Stimulated activated naive CD8-positive, alpha-beta T cell treated with anti-CD3 and anti-CD28 coated beads, Interleukin-15, amount 100 ng/mL, for 72 hours (primary cell): Measurements from ENCODE around the gene MYO7A.

Experiments
- ATAC-seq: fragments of 150-1000 bp; cut with Tn5 transposase; 2 replicates; pipeline ENCODE4 v1.10.0; 2021; ENCODE audit warnings: mild to moderate bottlenecking, moderate library complexity
- DNase-seq, 2 donors: peaks; one replicate each; pipeline ENCODE4 v3.0.0; 2021 to 2022
- H3K27ac Mint-ChIP-seq, 2 donors: one replicate each; pipeline ENCODE4 v1.8.0; 2022; ENCODE audit warnings: mild to moderate bottlenecking in 2 of 2, mixed read lengths in 2 of 2, moderate library complexity in 2 of 2
- H3K27me3 Mint-ChIP-seq: one replicate; pipeline ENCODE4 v1.8.0; 2022; ENCODE audit warnings: mixed read lengths
- H3K4me1 Mint-ChIP-seq: one replicate; pipeline ENCODE4 v1.8.0; 2022; ENCODE audit warnings: mild to moderate bottlenecking, mixed read lengths
- H3K4me3 Mint-ChIP-seq, 2 donors: one replicate each; pipeline ENCODE4 v1.8.0; 2022; ENCODE audit warnings: mild to moderate bottlenecking in 2 of 2, mixed read lengths in 2 of 2, moderate library complexity in 1 of 2
- H3K9me3 Mint-ChIP-seq, 2 donors: one replicate each; pipeline ENCODE4 v1.8.0; 2022; ENCODE audit warnings: mixed read lengths in 2 of 2

Gene MYO7A

GRCh38 chr11:77215106-77215505 lies 87.1 kb downstream of the MYO7A start:
- DNase-seq (no peak), ATAC-seq (no peak)
- Mint-ChIP-seq H3K4me1 (no peaks in the 10 kb centered on the region), H3K4me3 (no peak overlapping the region), H3K27me3 (peaks cover 6% of the 10 kb centered on the region), H3K27ac (no peak overlapping the region), H3K9me3 (no peaks in the 10 kb centered on the region)

- no peak for ATAC-seq
- H3K9me3 Mint-ChIP-seq, result no peaks in the 10 kb centered on the region
These were observed 89.1 kb downstream of the MYO7A start for GRCh38 chr11:77217156-77217555.

DNA sequence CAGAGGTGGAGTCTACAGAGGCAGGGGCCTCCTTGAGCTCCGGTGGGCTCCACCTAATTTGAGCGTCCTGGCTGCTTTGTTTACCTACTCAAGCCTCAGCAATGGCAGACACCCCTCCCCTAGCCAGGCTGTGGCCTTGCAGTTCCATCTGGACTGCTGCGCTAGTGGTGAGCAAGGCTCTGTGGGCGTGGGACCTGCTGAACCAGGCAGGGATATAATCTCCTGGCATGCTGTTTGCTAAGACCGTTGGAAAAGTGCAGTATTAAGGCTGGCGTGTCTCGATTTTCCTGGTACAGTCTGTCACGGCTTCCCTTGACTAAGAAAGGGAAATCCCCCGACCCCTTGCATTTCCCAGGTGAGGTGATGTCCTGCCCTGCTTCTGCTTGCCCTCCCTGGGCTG lies 95.8 kb downstream of the MYO7A start:
- ATAC-seq (no peak), DNase-seq (no peak)
- Mint-ChIP-seq H3K27me3 (peaks cover 28% of the 10 kb centered on the region), H3K4me1 (no peaks in the 10 kb centered on the region), H3K9me3 (no peaks in the 10 kb centered on the region), H3K4me3 (no peak overlapping the region), H3K27ac (no peak overlapping the region)

More at GRCh38 chr11:77217156-77217555, 89.1 kb downstream of the MYO7A start:
- no peaks in the 10 kb centered on the region for H3K4me1 Mint-ChIP-seq
- H3K27ac Mint-ChIP-seq, result no peak overlapping the region
- H3K4me3 Mint-ChIP-seq, result no peak overlapping the region
- no peak for DNase-seq
- peaks cover 22% of the 10 kb centered on the region for H3K27me3 Mint-ChIP-seq

GRCh38 chr11:77230878-77231605 lies 103.0 kb downstream of the MYO7A start:
- H3K27ac Mint-ChIP-seq, result no peak overlapping the region
- no peaks in the 10 kb centered on the region for H3K4me1 Mint-ChIP-seq

DNA sequence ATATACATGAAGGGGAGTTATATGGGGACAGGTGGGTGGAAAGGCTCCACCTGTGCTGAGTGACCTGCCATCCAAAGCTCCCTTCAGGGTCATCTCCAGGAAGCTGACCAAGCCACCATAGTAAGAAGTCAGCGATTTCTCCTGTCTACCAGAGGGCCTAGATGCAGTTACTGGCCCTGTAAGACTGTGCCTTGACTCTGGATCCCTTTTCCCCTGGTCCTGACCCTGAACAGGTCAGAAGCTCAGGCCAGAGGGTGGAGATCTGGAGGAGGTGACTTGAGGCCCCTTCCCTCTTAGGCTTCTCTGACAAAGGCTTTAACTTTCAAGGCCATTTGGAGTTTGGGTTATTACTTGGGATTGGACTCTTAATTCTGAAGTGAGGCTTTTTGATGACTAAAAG lies 103.8 kb downstream of the MYO7A start:
- DNase-seq (no peak), ATAC-seq (no peak)
- H3K27ac Mint-ChIP-seq, result peak overlapping the region in 1 of 2 donors; percentile 79
- no peaks in the 10 kb centered on the region for H3K9me3 Mint-ChIP-seq
- no peak overlapping the region for H3K4me3 Mint-ChIP-seq
- H3K27me3 Mint-ChIP-seq, result peaks cover 5% of the 10 kb centered on the region
- no peaks in the 10 kb centered on the region for H3K4me1 Mint-ChIP-seq

More at GRCh38 chr11:77230878-77231605, 103.0 kb downstream of the MYO7A start:
- H3K4me3 Mint-ChIP-seq, result no peak overlapping the region
- ATAC-seq (no peak), DNase-seq (no peak)
- H3K27me3 Mint-ChIP-seq, result peaks cover 5% of the 10 kb centered on the region
- H3K9me3 Mint-ChIP-seq, result no peaks in the 10 kb centered on the region

DNA sequence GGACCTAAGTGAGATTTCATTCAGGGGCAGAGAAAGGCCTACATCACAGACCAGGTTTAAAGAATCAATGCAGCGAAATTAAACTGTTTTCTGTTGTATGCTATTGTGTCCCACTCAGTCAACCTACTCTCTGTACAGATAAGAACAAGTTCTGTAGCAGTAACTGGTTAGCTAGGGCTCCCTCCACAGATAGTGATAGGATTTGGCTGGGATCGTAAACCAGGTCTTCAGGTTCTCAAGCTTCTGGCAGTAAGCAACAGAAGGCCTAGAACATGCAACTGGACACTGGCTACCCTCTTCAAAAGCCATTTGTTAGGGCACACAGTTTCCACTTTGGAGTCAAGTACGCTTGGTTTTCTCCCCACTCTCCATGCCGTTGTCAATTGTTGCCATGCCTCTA lies 104.2 kb downstream of the MYO7A start:
- H3K9me3 Mint-ChIP-seq, result no peaks in the 10 kb centered on the region
- no peak overlapping the region for H3K4me3 Mint-ChIP-seq
- no peak for DNase-seq
- H3K27ac Mint-ChIP-seq, result peak overlapping the region in 1 of 2 donors; percentile 79
- H3K4me1 Mint-ChIP-seq, result no peaks in the 10 kb centered on the region
- no peak for ATAC-seq
- peaks cover 5% of the 10 kb centered on the region for H3K27me3 Mint-ChIP-seq

DNA sequence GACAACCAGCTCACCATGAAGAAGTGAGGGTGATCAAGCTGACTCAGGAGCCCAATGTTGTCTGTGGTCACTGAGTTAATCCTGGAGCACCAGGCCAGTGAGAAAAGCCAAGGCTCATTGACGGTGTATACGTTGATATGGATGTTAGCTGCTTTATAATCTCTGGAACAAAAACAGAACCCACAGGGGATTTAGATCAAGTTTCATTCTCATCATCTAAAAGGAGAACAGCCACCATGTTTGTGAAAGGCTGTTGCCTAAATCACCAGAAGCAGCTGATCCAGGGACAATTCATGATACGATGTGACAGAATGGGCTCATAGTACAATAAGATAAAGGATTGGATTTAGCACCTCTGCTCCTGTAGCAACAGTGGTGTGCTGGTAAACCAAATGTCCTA lies 105.0 kb downstream of the MYO7A start:
- no peak overlapping the region for H3K27ac Mint-ChIP-seq
- peaks cover 5% of the 10 kb centered on the region for H3K27me3 Mint-ChIP-seq
- DNase-seq (no peak), ATAC-seq (no peak)
- no peak overlapping the region for H3K4me3 Mint-ChIP-seq
- H3K4me1 Mint-ChIP-seq, result no peaks in the 10 kb centered on the region
- H3K9me3 Mint-ChIP-seq, result no peaks in the 10 kb centered on the region

DNA sequence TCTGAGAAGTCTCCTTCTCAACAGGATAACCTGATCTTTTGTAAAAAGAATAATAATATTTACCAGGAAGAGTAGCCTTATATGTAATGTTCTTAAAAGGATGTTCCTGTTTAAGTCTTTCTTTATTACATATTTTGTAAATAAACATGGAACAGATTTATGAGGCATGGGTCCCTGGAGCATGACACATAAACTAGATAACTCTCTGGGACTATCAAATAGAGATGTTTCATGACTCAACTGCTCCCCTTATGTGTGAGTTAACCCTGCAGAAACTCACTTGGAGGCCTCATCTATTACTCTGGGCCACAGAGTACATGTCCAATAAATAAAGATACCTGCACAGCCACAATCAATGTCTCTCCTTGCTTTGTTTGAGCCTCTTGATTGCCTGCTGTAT lies 108.9 kb downstream of the MYO7A start:
- Mint-ChIP-seq H3K27ac (no peak overlapping the region), H3K9me3 (no peaks in the 10 kb centered on the region), H3K27me3 (peaks cover 5% of the 10 kb centered on the region), H3K4me3 (no peak overlapping the region), H3K4me1 (no peaks in the 10 kb centered on the region)
- ATAC-seq (no peak), DNase-seq (no peak)

DNA sequence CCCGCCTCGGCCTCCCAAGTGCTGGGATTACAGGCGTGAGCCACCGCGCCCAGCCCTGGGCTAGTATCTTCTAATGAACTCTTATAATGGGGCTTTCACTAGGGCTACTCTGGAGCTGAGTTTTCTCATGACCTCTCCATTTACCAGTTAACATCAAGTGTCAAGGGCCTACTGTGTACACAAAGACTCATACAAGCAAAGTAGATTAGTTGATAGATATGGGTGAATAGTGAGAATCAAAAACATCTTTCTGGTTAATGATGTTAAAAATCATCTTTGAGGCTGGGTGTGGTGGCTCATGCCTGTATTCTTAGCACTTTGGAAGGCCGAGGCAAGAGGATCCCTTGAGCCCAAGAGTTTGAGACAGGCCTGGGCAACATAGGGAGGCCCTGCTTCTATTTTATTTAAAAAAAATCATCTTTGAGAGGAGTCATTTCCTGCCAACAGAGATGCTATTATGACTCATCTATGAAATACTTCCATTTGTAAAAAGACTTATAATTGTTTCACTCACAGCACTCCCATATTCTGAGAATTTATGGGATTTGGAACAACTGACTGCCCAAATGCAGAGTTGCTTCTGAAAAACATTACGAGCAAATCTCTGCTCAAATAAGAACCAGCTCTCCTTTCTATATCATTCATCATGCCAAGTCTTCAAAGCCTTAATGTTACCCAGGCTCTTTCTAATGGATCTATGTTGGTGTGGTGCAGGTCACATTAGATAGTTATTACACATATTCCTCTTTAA lies 116.4 kb downstream of the MYO7A start:
- ATAC-seq, result no peak
- Mint-ChIP-seq H3K9me3 (no peaks in the 10 kb centered on the region), H3K4me3 (no peak overlapping the region), H3K27me3 (no peaks in the 10 kb centered on the region), H3K4me1 (peaks cover 10% of the 10 kb centered on the region), H3K27ac (peak overlapping the region; percentile 54 to 69)
- no peak for DNase-seq

DNA sequence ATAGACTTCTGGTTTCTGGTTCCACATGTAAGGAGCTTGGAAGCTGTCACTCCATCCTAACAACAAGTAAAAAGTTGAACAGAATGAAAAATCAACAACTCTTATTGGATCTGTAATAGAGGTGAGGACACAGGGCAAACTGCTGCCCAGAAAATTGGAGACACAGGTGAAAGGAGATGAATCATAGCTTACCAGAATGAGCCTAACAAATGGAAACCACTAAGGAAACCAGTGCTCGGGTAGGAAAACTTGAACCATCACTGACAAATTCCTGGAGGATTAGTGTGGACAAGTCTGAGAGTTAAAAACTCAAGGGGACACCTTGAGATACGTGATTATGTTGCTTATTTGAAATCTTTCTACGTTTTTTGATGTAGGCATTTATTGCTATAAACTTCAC lies 121.4 kb downstream of the MYO7A start:
- Mint-ChIP-seq H3K27me3 (no peaks in the 10 kb centered on the region), H3K27ac (no peak overlapping the region), H3K9me3 (peaks cover 21 to 24% of the 10 kb centered on the region in 2 donors), H3K4me3 (no peak overlapping the region), H3K4me1 (peaks cover 19% of the 10 kb centered on the region)
- DNase-seq (no peak), ATAC-seq (no peak)

- H3K9me3 Mint-ChIP-seq, result peaks cover 21 to 24% of the 10 kb centered on the region in 2 donors
- ATAC-seq, result peak; percentile 87
These were observed 123.0 kb downstream of the MYO7A start for GRCh38 chr11:77250881-77251640.

DNA sequence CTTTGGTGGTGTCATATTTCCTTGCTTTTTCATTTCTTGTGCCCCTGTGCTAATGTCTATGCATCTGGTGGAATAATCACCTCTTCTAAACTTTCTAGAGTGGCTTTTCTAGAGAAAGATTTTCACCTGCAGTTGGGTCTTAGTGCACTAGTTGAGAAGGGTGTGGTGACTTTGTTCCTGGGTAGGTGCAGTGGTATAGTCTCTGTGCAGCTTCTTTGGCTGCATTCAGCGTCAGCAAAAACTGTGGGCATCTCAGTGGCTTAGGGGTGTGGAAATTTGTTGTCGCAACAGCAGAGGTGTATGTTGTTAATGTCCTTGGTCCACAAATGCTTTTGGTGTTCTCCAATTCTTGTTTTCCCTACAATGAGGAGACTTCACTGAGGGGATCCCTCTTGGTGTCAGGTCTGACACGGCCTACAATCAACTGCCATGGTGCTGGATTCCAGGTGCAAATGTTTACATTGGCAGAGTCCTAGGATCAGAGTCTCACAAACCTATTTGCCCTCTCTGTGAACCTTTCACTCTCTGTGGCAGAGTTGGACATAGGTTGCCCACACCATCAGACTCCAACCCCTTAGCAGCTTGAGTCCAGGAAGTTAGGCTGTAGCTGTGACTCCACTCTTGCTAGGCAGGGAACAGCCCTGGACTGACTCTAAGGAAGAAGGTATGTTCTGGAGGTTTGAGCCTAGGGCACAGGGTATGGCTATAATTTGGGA lies 124.7 kb downstream of the MYO7A start:
- no peak overlapping the region for H3K4me3 Mint-ChIP-seq
- peaks cover 13% of the 10 kb centered on the region for H3K4me1 Mint-ChIP-seq
- peaks cover 21 to 24% of the 10 kb centered on the region in 2 donors for H3K9me3 Mint-ChIP-seq
- no peak for ATAC-seq
- H3K27ac Mint-ChIP-seq, result no peak overlapping the region
- H3K27me3 Mint-ChIP-seq, result peaks cover 5% of the 10 kb centered on the region
- no peak for DNase-seq

More at GRCh38 chr11:77250881-77251640, 123.0 kb downstream of the MYO7A start:
- Mint-ChIP-seq H3K27ac (no peak overlapping the region), H3K27me3 (peaks cover 5% of the 10 kb centered on the region), H3K4me3 (no peak overlapping the region), H3K4me1 (peaks cover 13% of the 10 kb centered on the region)
- DNase-seq, result no peak

DNA sequence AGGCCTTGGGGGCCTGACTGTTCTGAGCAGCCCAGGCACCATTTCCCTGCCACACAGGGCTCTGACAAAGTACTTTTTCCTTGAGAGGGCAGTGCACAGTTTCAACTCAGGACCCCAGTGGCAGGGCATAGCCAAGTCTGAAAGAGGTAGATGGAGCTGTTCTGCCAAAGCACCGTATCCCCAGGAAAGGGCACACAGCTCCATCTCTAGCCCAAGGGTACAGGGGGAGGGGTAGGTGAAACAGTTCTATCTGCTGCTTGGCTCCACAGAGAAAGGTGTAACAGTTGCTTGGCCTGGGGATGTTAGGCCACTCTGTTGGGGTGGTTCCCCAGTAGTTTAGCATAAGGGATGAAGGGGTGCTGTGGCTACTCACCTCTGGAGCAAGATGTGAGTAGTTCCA lies 125.6 kb downstream of the MYO7A start:
- H3K9me3 Mint-ChIP-seq, result peaks cover 21 to 24% of the 10 kb centered on the region in 2 donors
- ATAC-seq, result no peak
- peaks cover 13% of the 10 kb centered on the region for H3K4me1 Mint-ChIP-seq
- H3K27ac Mint-ChIP-seq, result no peak overlapping the region
- peaks cover 5% of the 10 kb centered on the region for H3K27me3 Mint-ChIP-seq
- no peak overlapping the region for H3K4me3 Mint-ChIP-seq
- DNase-seq, result no peak

DNA sequence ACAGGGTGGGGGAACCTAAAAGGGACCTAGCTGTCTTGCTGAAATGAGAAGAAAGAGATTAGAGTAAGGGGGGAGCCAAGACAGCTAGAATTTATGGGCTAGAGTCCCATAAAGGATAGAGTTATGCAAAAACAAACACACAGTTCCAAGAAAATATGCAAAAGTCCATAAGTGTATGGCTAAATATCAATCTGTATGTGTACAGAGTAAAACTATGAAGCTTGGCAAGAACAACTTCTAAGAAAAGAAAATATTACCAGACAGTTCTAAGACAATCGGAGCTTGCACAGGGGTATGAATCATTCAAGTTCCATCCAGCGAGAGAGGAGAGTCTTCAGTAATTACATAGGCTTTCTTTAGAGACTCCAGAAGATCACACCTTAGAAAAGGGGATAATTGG lies 131.6 kb downstream of the MYO7A start:
- H3K27me3 Mint-ChIP-seq, result peaks cover 26% of the 10 kb centered on the region
- ATAC-seq (no peak), DNase-seq (no peak)
- H3K4me3 Mint-ChIP-seq, result no peak overlapping the region
- no peaks in the 10 kb centered on the region for H3K4me1 Mint-ChIP-seq
- H3K27ac Mint-ChIP-seq, result peak overlapping the region in 1 of 2 donors; percentile 84
- peaks cover 10 to 17% of the 10 kb centered on the region in 2 donors for H3K9me3 Mint-ChIP-seq

GRCh38 chr11:77262803-77263202 lies 134.8 kb downstream of the MYO7A start:
- H3K27ac Mint-ChIP-seq, result no peak overlapping the region
- no peaks in the 10 kb centered on the region for H3K4me1 Mint-ChIP-seq
- no peak for ATAC-seq
- H3K27me3 Mint-ChIP-seq, result peaks cover 20% of the 10 kb centered on the region
- no peak overlapping the region for H3K4me3 Mint-ChIP-seq
- DNase-seq, result no peak
- H3K9me3 Mint-ChIP-seq, result peaks cover 10 to 17% of the 10 kb centered on the region in 2 donors
